Astrocyte of the spinal cord (primary cell): ENCODE measurements around the gene PDLIM4.
A peak's percentile ranks its signal among the peaks of the same experiment; 100 is the strongest.

ENCODE experiments used
- DNase-seq: peaks from one replicate; pipeline ENCODE4 v3.0.0; 2011; ENCODE audit warnings: low read depth, low spot score
- H3K4me3 ChIP-seq: 2 replicates; pipeline ENCODE4 v1.5.1; 2011; ENCODE audit warnings: low read depth, mild to moderate bottlenecking, low read length, moderate library complexity
- CTCF ChIP-seq: IDR thresholded peaks from 2 replicates; pipeline ENCODE4 v1.5.1; 2012; ENCODE audit warnings: low read depth, mild to moderate bottlenecking, low read length, inconsistent platforms
- in situ Hi-C: cut with HindIII; loops from 2 replicates; pipeline ENCODE4 v1.10.0; 2017; ENCODE audit warnings: low sequenced_read_pairs

Gene PDLIM4

GRCh38 chr5:132250547-132250946 is 6.9 kb upstream of the PDLIM4 start:
- no peak overlapping the region for H3K4me3 ChIP-seq
- DNase-seq = no peak
- no peak for TF ChIP-seq CTCF
- in situ Hi-C loops = no loop called here

- no peak for TF ChIP-seq CTCF
- DNase-seq = peak; percentile 42
- no peak overlapping the region for H3K4me3 ChIP-seq
- in situ Hi-C loops = no loop called here
Measured at GRCh38 chr5:132251220-132251725, 6.2 kb upstream of the PDLIM4 start.

- no peak for DNase-seq
- TF ChIP-seq CTCF = no peak
- in situ Hi-C loops = no loop called here
- H3K4me3 ChIP-seq = no peak overlapping the region
Measured at GRCh38 chr5:132253008-132253441, 4.5 kb upstream of the PDLIM4 start.

DNA sequence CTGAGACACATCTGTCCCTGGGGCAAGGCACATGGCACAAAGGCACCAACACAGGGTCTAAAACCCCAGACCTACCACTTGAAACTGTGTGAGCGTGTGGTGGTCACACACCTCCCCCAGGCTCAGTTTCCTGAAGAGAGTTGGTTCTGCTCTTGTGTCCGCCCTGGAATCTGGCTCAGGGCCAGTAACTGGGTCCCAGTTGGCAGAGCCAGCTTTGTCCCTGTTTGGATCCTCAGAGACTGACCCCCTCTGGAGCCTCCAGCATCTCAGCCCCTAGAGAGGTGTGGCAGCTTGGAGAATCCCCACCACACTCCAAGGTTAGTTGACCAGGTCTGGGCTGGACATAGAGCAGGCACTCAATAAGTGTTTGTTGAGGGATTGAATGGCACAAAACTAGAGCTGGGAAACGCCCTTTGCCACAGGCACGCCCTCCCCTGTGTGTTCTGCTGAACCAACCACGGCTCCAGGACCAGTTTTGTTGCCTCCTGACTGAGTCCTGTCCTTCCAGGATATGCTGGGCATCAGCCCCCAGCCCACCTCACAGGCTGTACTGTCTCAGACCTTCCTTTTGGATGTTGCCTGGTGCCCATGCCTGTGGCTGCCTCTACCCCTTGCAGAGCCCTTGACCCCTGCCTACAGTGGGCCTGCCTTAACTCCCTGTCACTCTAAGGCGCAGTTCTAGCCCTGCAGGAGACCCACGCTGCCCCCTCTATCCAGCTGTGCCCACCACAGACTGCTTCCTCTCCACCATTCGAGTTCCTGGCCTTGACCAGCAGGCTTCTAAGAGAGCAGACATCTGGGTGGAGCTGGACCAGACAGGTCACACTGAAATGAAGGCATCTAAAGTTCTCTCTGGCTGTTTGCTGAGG is 3.8 kb upstream of the PDLIM4 start:
- in situ Hi-C loops = no loop called here
- no peak for DNase-seq
- H3K4me3 ChIP-seq = no peak overlapping the region
- no peak for TF ChIP-seq CTCF

DNA sequence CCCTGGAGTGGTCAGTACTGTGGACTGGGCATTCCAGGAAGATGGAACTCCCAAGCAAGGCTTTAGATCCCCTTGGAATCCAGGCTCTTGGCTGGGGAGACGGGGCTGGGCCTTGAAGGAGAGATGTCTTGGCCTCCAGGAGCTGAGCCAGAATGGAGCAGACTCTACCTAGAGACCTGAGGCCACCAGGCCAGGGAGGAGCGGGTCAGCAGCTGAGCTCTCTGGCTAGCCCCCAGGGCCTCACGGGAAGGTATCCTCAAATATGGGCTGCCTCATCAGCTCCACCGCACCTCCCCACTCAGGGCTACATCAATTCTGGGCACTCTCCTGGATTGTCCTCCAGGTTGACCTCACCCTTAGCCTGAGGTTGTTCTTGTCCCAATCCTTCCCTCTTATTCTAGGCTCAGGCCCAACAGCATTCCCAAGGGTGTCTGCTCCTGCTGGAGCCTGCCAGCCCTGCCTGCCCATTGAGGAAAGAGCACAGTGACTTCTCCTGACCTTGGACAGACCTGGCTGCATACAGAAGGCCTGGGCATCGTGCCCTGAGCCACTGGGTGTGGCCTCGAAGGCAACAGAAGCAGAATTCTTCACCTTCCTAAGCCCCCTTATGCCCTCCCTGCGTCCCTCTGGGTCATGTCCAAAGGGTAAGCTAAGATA is 3.0 kb upstream of the PDLIM4 start:
- TF ChIP-seq CTCF = no peak
- no peak for DNase-seq
- in situ Hi-C loops = no loop called here
- no peak overlapping the region for H3K4me3 ChIP-seq

GRCh38 chr5:132256086-132256782 is 1.3 kb upstream of the PDLIM4 start:
- no peak overlapping the region for H3K4me3 ChIP-seq
- TF ChIP-seq CTCF = no peak
- DNase-seq = no peak
- in situ Hi-C loops = no loop called here
